HG03139 (cell line): ENCODE results near the gene RNF8.
"Not testable (repeated sequence)": the region's sequence is repeated elsewhere in the genome, so short reads cannot be mapped to it uniquely, and the experiment has no call there.

Experiments used
- ATAC-seq: cut with Tn5 transposase; IDR thresholded peaks from one replicate; pipeline ENCODE4 v1.9.1; 2021; ENCODE audit not compliant: unreplicated experiment

The RNF8 gene

GRCh38 chr6:37442416-37443215 is 88.8 kb downstream of the RNF8 start:
- no peak for ATAC-seq

DNA sequence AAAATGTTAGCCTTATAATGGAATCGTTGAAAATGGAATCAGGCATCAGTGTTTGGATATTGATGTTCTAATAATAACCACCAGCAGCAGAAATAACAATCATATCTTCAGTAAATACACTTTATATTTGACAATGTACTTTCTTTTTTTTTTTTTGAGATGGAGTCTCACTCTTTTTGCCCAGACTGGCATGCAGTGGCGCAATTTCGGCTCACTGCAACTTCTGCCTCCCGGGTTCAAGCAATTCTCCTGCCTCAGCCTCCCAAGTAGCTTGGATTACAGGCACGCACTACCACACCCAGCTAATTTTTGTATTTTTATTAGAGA is 89.4 kb downstream of the RNF8 start:
- ATAC-seq: not testable (repeated sequence)
